IPS-11a (cell line): ENCODE measurements around the gene SPATA13.

Experiments
- H3K4me3 ChIP-seq: one replicate; pipeline ENCODE4 v1.5.1; 2013; ENCODE audit warnings: low read depth, low read length, control low read depth

The SPATA13 gene

GRCh38 chr13:24275041-24275440 is 114.5 kb downstream of the SPATA13 start:
- no peak overlapping the region for H3K4me3 ChIP-seq

GRCh38 chr13:24276306-24276705 is 115.8 kb downstream of the SPATA13 start:
- no peak overlapping the region for H3K4me3 ChIP-seq

GRCh38 chr13:24276861-24277260 is 116.3 kb downstream of the SPATA13 start:
- H3K4me3 ChIP-seq: no peak overlapping the region

- H3K4me3 ChIP-seq: no peak overlapping the region
Observed at GRCh38 chr13:24277761-24278160, 117.2 kb downstream of the SPATA13 start.

GRCh38 chr13:24279327-24280110 is 119.0 kb downstream of the SPATA13 start:
- H3K4me3 ChIP-seq: no peak overlapping the region

- H3K4me3 ChIP-seq: no peak overlapping the region
Observed at GRCh38 chr13:24280720-24281119, 120.2 kb downstream of the SPATA13 start.

- H3K4me3 ChIP-seq: no peak overlapping the region
Observed at GRCh38 chr13:24281188-24282008, 120.9 kb downstream of the SPATA13 start.

- no peak overlapping the region for H3K4me3 ChIP-seq
Observed at GRCh38 chr13:24282256-24282655, 121.7 kb downstream of the SPATA13 start.

GRCh38 chr13:24284889-24285565 is 124.5 kb downstream of the SPATA13 start:
- no peak overlapping the region for H3K4me3 ChIP-seq

GRCh38 chr13:24286624-24287023 is 126.1 kb downstream of the SPATA13 start:
- H3K4me3 ChIP-seq: no peak overlapping the region

- H3K4me3 ChIP-seq: no peak overlapping the region
Observed at GRCh38 chr13:24287748-24288287, 127.3 kb downstream of the SPATA13 start.

- H3K4me3 ChIP-seq: no peak overlapping the region
Observed at GRCh38 chr13:24288870-24289269, 128.3 kb downstream of the SPATA13 start.

- H3K4me3 ChIP-seq: no peak overlapping the region
Observed at GRCh38 chr13:24290280-24290932, 129.9 kb downstream of the SPATA13 start.

- H3K4me3 ChIP-seq: no peak overlapping the region
Observed at GRCh38 chr13:24292481-24292880, 132.0 kb downstream of the SPATA13 start.

GRCh38 chr13:24293746-24294145 is 133.2 kb downstream of the SPATA13 start:
- H3K4me3 ChIP-seq: no peak overlapping the region

GRCh38 chr13:24299488-24300114 is 139.1 kb downstream of the SPATA13 start:
- H3K4me3 ChIP-seq: no peak overlapping the region

GRCh38 chr13:24301434-24301833 is 140.9 kb downstream of the SPATA13 start:
- no peak overlapping the region for H3K4me3 ChIP-seq

- no peak overlapping the region for H3K4me3 ChIP-seq
Observed at GRCh38 chr13:24301911-24302310, 141.4 kb downstream of the SPATA13 start.

GRCh38 chr13:24304620-24305019 is 144.1 kb downstream of the SPATA13 start:
- H3K4me3 ChIP-seq: no peak overlapping the region

- H3K4me3 ChIP-seq: no peak overlapping the region
Observed at GRCh38 chr13:24306632-24307031, 146.1 kb downstream of the SPATA13 start.
